HG03135 (cell line): ENCODE measurements around the gene HOTAIR.

Experiments
- ATAC-seq: cut with Tn5 transposase; IDR thresholded peaks from one replicate; pipeline ENCODE4 v1.9.1; 2021; ENCODE audit warnings: mild to moderate bottlenecking, moderate library complexity; ENCODE audit not compliant: unreplicated experiment

HOTAIR gene

GRCh38 chr12:53988541-53989226 lies 13.9 kb upstream of the HOTAIR start:
- ATAC-seq = no peak

- ATAC-seq = no peak
These were observed 13.1 kb upstream of the HOTAIR start for GRCh38 chr12:53987787-53988230.

- ATAC-seq = no peak
These were observed 12.1 kb upstream of the HOTAIR start for GRCh38 chr12:53986686-53987483.

- ATAC-seq = no peak
These were observed 11.4 kb upstream of the HOTAIR start for GRCh38 chr12:53985994-53986685.

- ATAC-seq = no peak
These were observed 10.9 kb upstream of the HOTAIR start for GRCh38 chr12:53985692-53985993.

GRCh38 chr12:53984901-53985691 lies 10.3 kb upstream of the HOTAIR start, which contains the start of gene HOXC10:
Gene HOXC10, plus strand, starts transcription at chr12:53985146. Its CDS starts 114 bp downstream, at chr12:53985260.
- no peak for ATAC-seq

GRCh38 chr12:53983950-53984572 lies 9.3 kb upstream of the HOTAIR start:
- ATAC-seq = no peak

- no peak for ATAC-seq
These were observed 8.8 kb upstream of the HOTAIR start for GRCh38 chr12:53983568-53983949.

- ATAC-seq = no peak
These were observed 8.2 kb upstream of the HOTAIR start for GRCh38 chr12:53982648-53983567.

- no peak for ATAC-seq
These were observed 7.1 kb upstream of the HOTAIR start for GRCh38 chr12:53981634-53982565.

- no peak for ATAC-seq
These were observed 6.2 kb upstream of the HOTAIR start for GRCh38 chr12:53980802-53981496.

GRCh38 chr12:53980104-53980801 lies 5.5 kb upstream of the HOTAIR start:
- ATAC-seq = no peak

- no peak for ATAC-seq
These were observed 4.0 kb upstream of the HOTAIR start for GRCh38 chr12:53978477-53979356.

GRCh38 chr12:53977596-53978445 lies 3.1 kb upstream of the HOTAIR start:
- ATAC-seq = no peak
